Stimulated activated CD8-positive, alpha-beta memory T cell treated with anti-CD3 and anti-CD28 coated beads, Interleukin-15, amount 100 ng/mL, for 1 hour (primary cell): ENCODE measurements around the gene SDK1.
"Not testable (repeated sequence)": the region's sequence is repeated elsewhere in the genome, so short reads cannot be mapped to it uniquely, and the experiment has no call there.

ENCODE experiments used
- DNase-seq: peaks from one replicate; pipeline ENCODE4 v3.0.0-alpha.2; 2020; ENCODE audit warnings: low read depth

SDK1 gene

DNA sequence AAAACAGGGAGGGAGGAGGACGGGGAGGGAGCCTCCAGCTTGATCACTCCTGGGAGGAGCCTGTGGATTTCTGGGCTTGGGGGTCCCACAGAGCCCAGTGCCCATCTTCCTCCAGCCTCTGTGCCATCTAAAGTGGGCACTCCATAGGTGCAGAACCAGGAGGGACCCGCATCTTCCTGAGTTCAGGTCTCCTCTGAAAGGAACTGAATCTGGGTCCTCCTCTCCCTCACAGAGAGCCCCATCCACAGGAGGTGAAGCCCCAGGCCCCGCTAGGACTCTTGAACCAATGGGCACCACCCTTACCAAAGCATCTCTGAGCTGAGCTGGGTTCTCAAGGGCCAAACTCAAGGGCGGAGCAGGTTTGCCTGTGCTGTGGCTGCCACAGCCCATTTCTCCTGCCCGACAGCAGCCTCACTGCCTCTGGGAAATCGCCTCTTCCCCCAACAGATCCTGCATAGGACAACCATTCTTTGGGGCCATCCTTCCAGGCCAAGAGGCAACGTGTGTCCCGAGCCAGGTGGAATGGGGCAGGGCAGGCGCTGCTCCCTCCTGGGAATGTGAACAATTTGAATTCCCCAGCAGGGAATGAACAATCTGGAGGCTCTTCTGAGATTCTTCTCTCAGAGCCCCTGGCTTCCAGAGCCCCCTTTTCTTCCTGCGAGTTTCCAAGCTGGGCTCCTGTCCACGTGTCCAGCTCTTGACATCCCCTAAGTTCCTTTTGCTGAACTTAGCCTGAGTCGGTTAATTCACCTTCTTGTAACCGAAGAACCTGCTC is 970.1 kb downstream of the SDK1 start:
- DNase-seq, result no peak

DNA sequence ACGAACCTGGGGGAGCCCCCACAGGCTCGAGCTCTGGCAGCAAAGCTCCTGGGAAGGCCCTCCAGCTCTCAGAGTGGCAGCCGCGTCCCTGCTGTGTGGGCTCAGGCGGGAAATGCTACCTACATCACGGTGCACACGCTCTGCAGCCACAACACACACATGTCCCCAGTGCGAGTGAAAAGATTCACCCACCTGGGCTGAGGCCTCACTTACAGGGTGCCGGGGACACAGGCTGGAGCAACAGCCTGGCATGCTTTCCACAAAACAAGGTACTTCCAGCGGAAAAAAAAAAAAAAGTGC is 970.6 kb downstream of the SDK1 start:
- DNase-seq, result no peak

DNA sequence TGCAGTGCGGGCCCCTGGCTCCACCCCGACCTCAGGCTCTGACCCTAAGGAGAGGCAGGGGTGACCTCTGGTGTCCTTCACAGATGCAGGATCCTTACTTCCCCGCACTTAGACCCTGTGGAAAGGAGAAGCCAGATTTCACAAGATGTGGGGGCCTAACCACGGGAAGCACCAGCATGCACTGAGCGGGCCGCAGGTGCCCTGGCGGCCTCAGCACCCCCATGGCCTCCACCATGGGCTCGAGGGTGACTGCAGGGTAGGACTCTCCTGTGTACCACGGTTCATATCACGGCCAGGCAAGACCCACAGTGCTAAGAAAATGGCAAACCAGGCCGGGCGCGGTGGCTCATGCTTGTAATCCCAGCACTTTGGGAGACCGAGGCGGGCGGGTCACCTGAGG is 971.1 kb downstream of the SDK1 start:
- DNase-seq, result no peak

DNA sequence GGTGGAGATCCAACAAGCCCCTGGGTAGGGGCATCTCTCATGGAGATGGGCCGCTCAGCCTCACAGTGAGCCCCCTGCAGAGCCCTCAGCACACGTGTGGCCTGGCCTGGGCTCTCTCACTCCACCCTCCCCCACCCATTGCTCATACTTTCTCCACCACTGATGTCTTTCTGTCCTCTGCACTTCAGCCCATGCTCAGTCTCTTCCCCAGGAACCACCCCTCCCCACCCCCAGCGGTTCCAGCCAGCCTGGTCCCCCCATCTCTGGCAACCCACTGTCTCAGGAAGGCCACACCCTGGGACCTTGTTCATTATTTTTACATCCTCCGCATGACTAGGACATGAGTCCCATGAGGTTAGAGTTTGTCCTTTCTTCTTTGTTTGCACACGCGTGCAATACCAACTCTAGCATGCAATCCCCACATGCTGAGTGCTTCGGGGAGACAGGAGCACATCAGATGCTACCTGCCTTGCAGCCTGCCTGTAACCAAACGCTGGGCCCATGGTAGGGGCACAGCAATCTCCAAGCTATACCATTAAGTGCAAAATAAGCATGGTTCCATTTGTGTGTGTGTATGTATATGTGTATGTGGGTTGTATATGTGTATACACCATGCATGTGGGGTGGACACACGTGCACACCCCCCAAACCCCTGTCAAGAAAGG is 972.6 kb downstream of the SDK1 start:
- DNase-seq, result no peak

DNA sequence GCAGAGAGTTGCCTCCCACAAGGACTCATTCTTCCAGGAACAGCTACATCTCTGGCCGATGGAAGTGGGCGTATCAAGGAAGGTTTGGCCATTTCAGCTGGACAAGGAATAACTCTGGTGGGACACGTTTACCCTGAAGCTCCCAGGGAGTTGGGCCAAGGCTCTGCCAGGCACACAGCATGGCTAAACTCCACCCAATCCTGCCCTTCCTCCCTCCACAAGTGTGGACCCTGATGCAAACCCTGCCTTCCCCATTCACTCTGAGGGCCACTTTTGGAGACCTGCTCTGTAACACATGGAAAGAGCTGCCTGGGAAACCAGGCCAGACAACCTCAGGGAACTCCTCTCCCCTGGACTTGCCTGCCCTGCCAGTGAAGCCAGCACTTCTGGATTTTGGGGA is 973.2 kb downstream of the SDK1 start:
- no peak for DNase-seq

DNA sequence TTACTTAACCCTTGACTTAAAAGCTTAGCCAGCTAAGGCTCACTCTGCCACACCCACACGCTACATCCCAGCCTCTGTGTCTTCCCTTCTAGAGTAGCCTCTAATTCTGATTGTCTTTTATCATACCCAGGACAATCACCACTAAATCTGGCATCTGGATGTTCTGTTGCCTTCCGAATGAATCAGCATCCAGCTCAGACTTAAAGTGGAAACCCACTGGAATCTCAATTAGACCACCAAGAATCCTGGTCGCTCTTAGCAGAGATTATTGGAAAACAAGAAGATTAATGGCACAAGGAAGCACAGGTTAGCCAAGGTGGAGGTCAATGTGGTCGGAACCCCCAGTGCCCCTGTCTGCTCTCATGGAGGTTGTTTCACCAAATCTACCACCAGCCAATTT is 976.9 kb downstream of the SDK1 start:
- DNase-seq, result no peak

DNA sequence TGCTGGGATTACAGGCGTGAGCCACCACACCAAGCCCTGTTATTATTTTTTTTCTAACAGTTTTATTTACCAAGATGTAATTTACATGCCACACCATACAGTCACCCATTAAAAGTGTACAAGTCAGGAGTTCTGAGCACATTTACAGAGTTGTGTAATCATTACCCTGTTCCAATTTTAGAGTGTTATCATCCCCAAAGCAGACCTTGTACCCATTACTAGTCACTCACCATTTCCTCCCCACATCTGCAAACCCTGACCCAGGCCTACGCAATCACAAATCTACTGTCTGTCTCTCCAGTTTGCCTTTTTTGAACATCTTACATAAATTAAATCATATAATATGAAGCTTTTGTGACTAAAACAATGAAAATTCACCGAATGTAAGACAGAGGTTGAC is 978.2 kb downstream of the SDK1 start:
- DNase-seq, result no peak

DNA sequence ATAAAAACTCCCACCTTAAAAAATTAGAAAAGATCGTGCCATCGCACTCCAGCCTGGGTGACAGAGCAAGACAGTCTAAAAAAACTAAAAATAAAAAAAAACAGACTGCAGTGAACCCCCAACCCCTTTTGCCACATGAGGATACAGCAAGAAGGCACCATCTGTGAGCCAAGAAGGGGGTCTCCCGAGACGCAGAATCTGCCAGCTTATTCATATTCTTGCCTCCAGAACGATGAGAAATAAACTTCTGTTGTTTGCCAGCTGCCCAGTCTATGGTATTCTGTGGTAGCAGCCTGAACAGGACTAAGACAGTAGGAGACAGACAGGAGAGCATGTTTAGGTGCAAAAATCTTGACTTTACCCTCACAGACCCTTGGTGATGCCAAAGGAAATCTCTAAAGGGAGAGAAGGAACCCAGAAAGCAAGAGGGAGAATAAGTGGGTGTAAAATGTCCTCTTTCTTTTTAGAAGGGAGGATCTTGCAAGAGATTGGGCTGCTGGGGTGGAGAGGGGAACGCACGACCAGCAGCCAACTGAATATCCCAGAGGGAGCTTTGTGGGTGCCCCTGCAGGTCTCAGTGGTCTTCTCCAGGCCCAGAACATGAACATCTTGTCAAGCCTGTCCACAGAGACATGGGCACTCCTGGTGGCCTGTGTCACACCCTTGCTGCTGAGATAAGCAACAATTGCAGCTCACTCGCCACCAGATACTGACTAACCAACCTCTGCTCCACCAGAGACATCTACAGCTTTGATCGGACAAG is 980.4 kb downstream of the SDK1 start:
- DNase-seq, result no peak

DNA sequence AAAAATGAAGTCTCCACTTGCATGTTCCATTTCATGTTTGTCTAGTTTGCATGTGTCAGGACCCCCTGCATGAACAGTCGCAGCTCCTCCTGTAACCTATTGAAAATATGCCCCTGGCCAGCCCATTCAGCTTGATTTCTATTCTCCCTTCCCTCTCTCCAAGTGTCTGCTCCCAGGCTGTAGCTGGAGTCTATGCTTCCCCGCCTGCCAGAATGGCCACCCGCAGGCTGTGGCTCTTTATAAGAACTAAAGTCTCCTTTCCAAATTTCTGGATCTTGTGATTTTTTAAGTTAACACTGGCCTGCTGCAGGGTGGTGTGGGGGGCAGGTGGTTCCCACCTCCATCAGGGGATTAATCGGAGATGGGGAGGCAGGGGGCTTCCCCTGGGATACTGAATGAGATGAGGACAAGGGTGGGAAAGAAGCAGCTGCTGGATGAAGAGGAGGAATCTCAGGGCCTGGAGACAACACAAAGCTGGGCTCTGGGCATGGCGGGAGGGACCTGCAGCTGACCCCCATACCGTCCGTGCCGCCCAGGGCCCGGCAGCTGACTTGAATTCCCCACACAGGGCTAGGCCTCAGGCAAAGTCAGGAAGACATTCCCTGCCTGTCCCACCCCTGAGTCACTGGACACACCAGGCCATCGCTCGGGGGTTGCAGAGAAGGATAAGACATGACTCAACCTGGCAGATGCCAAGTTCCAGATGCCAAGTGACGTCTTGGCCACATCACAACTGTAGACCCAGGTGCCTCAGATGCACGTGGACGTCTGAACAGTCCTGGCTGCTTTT is 981.6 kb downstream of the SDK1 start:
- no peak for DNase-seq

DNA sequence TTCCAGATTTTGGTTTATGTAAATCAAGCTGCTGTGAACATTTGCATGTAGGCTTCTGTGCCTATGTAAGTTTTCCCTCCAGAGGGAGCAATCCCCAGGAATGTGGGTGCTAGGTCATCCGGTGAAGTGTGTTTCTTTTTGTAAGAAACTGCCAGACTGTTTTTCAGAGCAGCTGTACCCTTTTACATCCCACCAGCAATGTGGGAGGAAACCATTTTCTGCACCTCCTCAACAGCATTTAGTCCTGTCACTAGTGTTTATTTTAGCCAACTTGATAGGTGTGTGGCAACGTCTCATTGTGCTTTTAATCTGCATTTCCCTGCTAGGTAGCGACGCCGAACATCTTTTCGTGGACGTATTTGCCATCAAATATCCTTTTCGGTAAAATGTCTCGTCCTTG is 985.3 kb downstream of the SDK1 start:
- DNase-seq, result no peak

DNA sequence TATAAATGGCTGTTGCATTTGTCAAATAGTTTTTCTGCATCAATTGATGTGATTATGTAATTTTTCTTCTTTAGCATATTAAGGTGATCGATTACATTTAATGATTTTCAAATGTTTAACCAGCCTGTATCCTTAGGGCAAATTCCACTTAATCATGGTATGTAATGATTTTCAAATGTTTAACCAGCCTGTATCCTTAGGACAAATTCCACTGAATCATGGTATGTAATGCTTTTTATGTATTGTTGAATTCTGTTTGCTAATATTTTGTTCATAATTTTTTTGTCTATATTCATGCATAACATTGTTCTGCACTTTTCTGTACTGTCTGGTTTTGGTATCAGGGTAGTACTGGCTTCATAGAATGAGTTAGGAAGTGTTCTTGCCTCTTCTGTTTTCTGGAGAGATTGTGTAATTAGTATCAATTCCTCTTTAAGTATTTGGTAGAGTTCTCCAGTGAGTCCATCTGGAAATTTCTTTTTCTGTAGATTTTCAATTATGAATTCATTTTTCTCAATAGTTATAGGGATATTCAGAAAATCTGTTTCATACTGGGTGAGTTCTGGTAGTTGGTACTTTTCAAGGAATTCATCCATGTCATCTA is 987.8 kb downstream of the SDK1 start:
- DNase-seq, result no peak

DNA sequence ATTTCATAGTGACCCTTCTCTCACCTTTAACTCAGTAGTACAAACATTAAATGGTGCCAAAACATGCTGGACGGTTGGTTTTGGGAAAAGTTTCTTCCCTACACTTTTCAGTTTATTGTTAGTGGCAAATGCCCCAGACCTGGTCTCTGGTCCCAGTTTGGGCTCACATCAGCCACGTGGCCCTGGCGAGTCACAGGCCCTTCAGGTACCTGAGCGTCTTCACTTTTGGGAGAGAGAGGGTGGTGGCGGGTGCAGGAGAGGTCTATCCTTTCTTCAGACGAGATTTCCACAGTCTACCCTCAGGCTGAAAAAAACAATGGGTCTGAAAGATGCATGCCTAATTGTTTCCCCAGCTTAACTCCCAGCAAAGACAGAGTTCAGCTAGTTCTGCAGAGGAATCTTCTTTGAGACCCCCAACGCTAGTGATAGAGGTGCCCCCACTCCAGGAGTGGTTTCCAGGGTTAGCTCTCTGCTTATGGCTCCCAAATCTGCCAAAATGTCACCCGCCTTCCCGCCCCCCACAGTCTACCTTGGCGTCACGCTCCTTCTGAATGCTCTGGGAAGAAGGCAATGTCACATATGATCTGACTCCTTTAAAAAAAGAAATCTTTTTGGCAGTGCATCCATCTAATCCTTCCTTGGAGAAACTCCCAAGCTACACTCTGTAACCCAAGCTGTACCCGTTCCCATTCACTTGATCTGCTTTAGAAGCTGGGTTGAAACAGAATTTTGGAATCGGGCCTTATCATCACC is 996.3 kb downstream of the SDK1 start:
- DNase-seq, result no peak

DNA sequence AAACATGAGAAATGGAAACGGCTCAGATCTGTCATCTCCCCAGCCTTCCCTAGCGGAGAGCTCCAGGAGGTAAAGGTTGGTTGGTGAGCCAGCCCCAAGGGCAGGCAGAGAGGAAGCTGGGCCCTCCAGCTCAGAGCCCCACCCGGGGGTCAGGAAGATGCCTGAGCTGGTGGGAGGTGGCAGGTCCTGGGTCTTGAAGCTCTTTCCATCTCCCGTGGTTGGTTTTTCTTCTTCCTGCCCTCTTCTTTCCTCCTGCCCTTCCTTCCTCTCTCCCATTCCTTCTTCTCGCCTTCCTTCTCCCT is 996.8 kb downstream of the SDK1 start:
- no peak for DNase-seq

DNA sequence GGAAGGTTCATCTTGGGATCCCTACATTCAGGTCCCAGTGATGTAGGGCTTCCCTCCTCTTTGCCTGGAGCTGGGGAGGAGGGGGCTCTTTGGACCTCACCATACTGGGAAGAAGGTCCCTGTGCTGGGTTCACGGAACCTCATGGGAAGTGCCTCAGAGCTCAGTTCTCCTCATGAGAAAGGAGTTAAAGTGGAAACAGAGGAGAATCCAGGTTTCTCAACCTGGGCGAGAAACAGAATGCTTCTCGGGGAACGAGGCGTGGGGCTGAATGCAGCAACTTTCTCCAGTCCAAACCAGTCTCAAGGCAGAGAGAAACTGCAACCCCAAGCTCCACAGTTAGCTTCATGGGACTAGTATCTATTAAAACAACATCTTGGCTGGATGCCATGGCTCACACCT is 998.4 kb downstream of the SDK1 start:
- DNase-seq, result no peak

DNA sequence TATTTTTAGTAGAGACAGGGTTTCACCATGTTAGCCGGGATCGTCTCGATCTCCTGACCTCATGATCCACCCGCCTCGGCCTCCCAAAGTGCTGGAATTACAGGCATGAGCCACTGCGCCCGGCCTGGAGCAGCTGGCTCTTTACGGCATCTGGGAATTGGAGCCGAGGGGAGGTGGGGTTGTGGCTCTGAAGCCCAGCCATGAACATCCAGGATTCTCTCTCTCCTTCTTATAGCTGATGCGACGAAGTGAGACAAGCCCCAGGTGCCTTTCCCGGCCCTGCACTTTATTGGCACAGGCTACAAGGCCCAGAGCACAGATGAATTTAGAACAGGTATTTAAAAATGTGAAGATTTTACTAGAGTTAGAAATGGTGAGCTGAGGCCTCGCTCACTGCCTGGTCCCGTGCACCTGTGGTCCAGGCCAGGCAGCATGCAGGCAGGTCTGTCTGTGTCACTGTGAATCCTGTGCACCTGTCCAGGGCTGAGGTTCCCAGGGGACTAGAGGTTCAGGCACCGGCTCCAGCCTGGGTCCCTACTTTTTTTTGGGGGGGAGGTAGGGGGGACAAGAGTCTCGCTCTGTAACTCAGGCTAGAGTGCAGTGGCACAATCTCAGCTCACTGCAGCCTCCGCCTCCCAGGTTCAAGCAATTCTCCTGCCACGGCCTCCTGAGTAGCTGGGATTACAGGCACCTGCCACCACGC is 1001.3 kb downstream of the SDK1 start:
- no peak for DNase-seq

DNA sequence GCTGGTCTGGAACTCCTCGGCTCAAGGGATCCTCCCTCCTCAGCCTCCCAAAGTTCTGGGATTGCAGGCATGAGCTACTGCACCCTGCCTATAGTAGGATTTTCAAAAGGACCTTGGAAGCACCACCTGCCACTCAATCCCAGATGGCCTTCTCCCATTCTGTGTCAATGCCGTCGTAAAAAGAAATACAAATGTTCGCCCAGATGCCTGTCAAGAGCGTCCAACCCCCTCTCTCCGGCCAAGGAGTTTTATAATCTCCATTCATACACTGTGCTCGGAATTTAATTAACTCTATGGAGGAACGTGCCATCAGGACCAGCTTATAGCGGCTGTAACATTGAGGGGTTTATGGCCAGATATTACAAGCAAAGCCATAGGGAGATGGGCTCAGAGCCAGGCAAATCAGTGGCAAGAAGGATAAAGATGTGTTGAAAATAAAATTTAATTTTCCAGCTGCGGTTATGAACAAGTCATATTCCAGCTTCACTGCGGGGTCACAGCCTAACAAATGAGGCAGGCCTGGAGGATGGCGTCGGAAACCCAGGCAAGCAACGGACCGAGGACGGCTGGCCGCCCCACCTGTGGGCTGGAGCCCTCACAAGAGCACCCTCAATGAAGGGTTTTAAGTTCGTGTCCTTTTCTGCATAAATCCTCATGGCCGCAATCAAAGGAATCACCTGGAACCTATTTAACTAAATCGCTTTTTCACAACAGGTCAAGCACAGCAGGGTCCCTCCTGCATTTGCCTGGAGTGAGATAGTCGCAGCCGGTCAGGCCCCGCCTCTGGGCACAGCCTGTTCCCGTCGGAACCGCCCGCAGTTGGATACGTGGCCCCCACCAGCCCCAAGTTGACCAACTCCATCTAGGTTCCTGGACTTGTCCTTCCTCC is 1006.5 kb downstream of the SDK1 start:
- DNase-seq, result no peak

DNA sequence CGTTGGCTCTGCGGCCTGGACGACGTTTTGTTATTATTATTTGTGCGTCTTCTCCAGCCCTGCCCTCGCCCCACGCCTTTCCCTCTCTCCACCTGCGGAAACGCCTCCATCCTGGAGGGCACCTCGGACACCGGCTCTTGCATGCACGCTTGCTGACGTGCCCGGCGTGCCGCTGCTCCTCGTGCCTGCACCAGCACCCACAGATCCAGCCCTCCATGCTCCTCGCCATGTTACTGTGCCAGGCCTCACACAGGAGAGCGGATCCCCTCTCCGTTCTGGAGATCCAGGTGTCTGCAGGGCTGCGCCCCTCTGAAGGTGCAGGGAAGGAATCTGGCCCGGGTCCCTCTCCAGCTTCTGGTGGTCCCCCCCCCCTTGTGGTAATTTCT is 1007.1 kb downstream of the SDK1 start:
- no peak for DNase-seq

DNA sequence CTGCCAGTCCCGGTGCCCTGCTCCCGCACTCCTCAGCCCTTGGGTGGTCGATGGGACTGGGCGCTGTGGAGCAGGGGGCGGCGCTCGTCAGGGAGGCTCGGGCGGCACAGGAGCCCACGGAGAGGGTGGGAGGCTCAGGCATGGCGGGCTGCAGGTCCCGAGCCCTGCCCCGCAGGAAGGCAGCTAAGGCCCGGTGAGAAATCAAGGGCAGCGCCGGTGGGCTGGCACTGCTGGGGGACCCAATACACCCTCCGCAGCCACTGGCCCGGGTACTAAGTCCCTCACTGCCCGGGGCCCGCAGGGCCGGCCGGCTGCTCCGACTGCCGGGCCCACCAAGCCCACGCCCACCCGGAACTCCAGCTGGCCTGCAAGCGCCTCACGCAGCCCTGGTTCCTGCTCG is 1012.9 kb downstream of the SDK1 start:
- DNase-seq, result not testable (repeated sequence)

DNA sequence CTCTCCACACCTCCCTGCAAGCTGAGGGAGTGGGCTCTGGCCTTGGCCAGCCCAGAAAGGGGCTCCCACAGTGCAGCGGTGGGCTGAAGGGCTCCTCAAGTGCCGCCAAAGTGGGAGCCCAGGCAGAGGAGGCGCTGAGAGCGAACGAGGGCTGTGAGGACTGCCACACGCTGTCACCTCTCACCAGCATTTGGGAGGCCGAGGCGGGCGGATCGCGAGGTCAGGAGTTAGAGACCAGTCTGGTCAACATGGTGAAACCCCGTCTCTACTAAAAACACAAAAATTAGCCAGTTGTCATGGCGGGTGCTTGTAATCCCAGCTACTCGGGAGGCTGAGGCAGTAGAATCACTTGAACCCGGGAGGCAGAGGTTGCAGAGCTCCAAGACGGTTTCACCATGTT is 1013.3 kb downstream of the SDK1 start:
- DNase-seq, result not testable (repeated sequence)
